Measurements from ENCODE around the gene CST8.

Gene CST8

DNA sequence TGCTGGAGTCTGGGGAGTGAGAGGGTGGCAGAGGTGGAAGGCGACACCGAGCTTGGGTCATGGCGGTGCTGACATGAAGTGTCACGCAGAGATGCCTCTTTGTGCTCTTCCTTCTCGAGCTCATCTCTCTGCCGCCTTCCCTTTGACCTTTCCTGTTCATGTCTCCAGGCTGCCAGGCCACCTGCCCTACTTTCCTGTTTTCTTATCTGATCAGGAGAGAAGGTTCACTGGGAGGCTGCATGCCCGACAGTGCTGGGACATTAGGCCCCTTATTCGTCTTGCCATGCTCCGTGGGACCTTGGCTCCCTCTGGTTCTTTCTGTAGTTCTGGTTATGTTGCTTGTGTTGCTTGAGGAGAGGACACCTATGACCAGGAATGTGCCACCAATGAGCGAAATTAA is 33.2 kb downstream of the CST8 start:
- no peak for DNase-seq (ENCODE audit: low spot score)

DNA sequence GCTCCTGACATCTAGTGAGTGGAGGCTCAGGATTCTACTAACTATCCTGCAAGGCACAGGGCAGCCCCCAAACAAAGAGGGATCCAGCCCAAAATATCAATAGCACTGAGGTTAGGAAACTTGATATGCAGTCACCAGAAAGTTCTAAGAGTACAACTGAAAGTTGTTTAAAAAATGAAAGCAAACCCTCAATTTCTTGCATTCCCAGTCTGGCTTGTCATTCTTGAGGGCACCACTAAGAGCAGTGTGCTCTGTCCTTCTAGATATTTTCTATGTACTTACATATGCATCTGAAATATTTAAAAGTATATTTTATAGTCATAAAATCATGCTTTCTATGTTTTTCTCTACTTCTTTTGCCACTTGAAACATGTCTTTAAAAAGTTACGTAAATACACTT is 35.9 kb downstream of the CST8 start:
- no peak for DNase-seq (ENCODE audit: low spot score)

DNA sequence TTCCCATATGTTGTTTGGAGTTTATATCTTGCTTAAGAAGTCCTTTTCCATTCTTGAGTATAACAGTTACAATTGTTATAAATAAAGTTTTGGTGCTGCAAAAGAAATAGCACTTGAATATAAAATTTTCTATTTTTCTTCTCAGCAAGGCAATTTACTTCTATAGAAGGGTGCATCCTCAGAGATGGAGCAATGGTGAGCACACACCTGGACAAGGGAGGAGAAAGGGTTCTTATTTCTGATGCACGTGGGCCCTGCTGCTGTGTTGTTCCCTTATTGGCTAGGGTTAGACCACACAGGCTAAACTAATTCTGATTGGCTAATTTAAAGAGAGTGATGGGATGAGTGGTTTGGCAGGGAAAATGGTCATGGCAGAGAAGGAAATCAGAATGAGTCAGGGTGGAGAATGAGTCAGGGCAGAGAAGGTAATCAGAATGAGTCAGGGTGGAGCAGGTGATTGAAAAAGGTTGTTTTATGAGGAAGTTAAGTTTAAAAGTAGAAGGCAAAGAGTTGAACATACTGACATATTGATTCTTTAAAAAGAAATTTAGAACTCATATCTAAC is 38.0 kb downstream of the CST8 start:
- peak; percentile 87 for DNase-seq (ENCODE audit: low spot score)

DNA sequence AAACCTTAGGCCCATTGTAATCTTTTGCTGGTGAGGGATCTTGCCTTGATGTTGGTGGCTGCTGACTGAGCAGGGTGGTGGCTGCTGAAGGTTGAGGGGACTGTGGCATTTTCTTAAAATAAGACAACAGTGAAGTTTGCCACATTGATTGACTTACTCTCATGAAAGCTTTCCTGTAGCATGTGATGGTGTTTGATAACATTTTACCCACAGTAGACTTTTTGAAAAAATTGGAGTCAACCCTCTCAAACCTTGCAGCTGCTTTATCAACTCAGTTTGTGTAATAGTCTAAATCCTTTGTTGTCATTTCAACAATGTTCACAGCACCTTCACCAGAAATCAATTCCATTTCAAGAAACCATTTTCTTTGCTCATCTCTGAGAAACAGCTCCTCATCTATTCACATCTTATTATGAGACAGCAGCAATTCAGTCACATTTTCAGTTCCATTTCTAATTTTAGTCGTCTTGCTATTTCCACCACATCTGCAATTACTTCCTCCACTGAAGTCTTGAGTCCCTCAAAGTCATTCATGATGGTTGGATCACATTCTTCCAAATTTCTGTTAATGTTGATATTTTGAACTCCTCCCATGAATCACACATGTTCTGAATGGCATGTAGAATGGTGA is 40.1 kb downstream of the CST8 start:
- no peak for DNase-seq (ENCODE audit: low spot score)

DNA sequence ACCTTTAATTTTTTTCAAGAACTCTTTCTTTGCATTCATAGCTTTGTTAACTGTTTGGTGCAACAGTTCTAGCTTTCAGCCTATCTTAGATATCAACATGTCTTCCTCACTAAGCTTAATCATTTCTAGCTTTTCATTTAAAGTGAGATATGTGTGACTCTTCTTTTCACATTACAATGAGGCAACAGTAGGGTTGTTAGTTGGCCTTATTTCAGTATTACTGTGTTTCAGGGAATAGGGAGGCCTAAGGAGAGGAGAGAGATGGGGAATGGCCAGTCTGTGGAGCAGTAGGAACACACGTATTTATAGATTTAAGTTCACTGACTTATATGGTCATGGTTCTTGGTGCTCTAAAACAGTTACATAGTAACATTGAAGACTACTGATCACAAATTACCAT is 41.6 kb downstream of the CST8 start:
- DNase-seq (ENCODE audit: low spot score) = no peak

DNA sequence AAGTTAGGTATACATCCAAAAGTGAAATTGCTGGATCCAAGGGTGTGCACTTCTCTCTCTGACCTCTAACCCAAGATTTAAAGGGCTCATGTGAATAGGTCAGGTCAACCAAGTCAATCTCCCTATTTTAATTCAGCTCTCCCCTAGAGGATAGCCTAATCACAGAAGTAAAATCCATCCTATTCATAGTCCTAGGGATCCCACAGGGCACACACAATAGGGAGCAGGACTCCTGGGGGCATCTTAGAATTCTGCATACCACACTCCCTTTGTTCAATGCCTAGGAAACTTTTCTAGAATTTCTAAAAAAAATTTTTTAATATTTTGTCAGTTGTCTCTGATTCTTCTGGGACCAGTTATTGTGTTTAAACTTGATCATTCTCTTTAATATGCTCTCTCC is 42.2 kb downstream of the CST8 start:
- no peak for DNase-seq (ENCODE audit: low spot score)

DNA sequence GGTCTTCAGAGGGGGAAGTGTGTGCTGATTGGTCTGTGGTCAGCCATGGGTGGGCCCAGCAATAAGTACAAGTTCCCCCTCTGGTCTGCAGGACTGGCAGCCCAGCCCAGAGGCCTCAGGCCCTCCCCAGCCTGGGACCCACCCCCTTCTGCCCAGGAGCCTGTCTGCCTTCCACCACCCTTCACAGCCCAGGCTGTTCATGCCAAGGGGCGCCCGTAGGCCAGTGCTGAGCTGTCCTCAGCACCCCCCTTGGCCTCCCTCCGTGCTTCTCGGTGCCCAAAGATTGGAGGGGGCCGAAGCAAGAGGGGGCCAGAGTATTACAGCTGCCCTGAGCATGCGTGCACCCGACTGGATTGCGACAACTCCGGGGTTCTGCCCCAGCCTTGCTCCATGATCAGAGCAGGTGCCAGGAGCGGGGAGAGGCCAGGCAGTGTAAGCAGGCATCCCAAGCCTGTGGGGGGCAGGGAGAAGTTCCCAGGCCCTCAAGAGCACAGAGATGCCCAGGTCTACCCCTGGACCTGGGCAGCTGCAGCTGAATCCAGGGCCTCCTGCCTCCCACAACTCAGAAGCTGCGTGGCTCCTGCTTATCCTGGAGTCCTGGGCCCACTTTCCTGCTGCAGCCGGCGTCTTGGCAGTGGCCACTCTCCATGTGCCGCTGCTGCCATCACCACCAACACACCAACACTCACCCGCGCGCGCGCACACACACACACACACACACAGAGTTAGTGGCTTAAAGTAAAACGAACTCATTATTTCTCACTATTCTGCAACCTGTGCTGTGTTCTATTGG is 44.1 kb downstream of the CST8 start:
- DNase-seq (ENCODE audit: low spot score) = no peak

DNA sequence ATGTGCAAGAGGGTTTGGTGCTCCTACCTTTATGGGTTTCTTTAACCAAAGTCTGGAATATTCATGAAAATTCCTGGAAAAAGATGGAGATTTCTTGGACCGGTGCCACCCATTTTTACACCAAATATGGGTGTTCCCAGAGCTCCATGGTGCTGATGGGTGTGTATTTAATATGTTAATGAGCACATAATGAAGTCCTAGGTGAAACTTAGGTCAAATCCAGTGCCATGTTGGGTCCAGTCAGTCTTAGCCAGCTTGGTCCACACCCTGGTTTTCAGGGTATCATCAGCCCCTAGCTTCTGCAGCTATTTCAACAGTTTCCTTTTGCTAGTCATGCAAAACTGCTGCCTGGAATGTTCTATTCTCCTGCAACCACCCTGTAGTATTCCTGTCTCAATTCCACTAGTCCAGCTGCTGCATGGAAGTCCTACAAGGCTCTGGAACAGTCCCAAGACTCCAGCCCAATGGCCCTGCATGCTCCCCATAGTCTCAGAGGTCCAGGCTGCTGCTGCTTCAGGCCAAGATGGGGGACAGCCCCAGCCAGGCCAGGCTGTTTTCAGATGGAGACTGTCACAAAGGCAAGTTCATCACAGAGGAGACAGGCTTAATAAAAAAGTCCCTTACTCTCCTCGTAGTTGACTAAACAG is 45.5 kb downstream of the CST8 start:
- DNase-seq (ENCODE audit: low spot score) = no peak

DNA sequence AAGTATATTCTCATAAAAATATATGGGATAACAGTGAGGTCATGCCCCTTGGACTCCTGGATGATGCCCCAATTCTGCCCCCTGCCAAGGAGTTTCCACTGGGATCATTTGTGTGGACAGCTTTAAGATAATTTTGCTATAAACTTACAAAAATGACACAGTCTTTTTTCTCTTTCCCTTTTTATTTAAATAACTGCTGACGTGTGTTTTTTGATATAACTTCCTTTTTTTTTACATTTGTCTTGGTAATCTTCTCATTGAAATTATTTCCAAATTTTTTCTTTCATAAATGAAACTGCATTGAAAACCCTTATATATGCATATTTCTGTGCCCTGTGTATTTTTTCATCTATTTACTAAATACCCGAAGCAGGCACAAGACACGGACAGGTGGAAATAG is 46.1 kb downstream of the CST8 start:
- no peak for DNase-seq (ENCODE audit: low spot score)

DNA sequence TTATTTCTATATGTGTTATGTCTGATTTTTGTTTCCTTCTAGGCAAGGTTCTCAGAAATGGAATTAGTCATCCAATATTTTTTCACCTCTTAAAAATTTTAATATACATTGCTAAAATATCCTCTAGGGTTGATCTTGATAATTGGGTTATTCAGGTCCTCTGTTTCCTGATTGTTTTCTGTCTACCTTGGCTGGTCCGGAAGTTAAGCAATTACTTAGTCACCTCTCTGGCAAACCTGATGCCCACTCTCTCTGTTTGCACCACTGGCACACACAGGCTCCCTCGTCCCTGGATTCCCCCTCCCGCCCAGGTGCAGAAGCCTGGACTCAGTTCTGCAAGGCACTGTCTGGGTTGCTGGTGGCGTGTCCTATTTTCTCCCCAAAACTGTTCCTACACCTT is 49.7 kb downstream of the CST8 start:
- no peak for DNase-seq (ENCODE audit: low spot score)

DNA sequence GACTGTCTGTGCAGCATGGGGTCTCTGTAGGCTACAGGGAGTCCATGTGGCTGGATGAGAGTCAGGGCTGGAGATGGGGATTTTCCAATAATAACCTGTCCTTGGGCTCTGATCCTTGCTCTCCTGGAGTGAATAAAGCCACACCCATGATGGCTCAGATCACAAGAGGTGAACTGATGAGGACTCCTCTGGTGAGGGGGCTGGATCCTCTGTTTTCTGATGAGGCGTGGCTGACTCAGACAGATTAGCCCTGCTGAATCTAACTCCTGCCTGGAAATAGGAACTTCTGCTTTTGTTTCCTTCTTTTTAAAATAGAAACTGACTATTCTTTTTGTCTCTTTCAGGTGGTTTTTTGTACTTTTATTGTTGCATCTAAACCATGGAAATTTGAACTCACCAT is 50.4 kb downstream of the CST8 start:
- DNase-seq (ENCODE audit: low spot score) = peak; percentile 52

DNA sequence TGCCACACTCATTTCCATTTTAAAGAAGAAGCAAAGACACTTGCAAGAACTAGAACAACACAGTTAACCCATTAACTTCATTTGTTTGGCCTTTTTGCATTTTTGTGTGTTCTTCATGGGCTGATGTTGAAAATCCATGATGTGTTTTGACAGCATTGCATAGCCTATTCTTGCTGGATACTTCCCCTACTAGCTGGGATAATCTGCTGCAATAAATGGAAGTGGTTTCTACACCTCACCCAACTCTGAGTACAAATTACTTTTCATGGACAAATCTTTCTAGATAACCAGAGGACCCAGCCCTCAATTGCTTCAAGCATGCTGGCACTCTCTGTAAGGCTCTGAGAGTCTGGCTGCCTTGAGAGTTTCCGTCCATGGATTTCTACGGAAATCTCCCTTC is 50.9 kb downstream of the CST8 start:
- no peak for DNase-seq (ENCODE audit: low spot score)

DNA sequence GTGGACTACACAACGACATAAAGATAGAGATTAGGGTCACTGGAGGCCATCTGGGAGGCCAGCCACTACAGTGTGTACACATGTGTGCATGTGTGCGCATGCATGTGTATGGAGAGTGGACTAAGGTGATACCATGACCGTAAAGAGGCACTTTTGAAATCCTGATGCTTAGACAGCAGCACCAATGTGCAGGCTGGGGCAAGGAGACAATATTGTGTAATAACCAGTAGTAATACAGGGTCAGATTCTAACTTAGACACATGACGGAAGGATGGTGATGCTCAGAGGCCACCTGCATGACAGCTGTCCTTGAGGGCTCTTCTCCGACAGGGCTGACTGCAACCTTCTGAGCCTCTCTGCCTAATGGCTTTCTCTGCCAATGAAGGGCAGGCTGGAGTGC is 51.9 kb downstream of the CST8 start:
- no peak for DNase-seq (ENCODE audit: low spot score)

DNA sequence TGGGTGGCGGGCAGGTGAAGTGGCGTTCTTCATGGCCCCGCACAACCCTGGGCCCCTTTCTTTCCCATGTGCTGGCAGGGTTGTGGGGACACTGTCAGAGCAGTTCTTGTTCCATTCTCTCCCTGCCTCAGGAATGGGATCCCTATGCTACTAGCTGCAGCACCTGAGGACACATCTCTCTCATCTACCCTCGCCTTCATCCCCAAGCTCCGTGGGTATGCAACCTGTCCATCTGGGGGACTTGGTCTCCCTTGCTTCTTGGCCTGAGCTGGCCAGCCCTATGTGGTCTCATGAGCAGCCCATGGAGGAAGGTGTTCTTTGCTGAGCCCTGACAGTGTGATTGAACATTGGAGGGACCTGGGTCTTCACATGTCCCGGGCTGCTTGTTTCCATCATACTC is 53.2 kb downstream of the CST8 start:
- DNase-seq (ENCODE audit: low spot score) = no peak

Data from kidney tubule cell (primary cell).